T-helper 2 cell treated with Interferon-gamma antibody and Interleukin-4, amounts not matched to agents 5 μg/mL and 100 μg/mL, for 36 hours (primary cell): ENCODE data around the gene NTF4.
"Not testable (repeated sequence)": the region's sequence is repeated elsewhere in the genome, so short reads cannot be mapped to it uniquely, and the experiment has no call there.

Experiments
- DNase-seq: peaks from one replicate; pipeline ENCODE4 v3.0.0; 2021; ENCODE audit warnings: low spot score
- H3K27ac Mint-ChIP-seq: one replicate; pipeline ENCODE4 v1.8.0; 2021; ENCODE audit warnings: mild to moderate bottlenecking, mixed read lengths
- H3K27me3 Mint-ChIP-seq: one replicate; pipeline ENCODE4 v1.8.0; 2021; ENCODE audit warnings: low read depth, mixed read lengths
- H3K36me3 Mint-ChIP-seq: one replicate; pipeline ENCODE4 v1.8.0; 2021; ENCODE audit warnings: low read depth, mixed read lengths
- H3K4me1 Mint-ChIP-seq: one replicate; pipeline ENCODE4 v1.8.0; 2021; ENCODE audit warnings: low read depth, mixed read lengths
- H3K4me3 Mint-ChIP-seq: one replicate; pipeline ENCODE4 v1.8.0; 2022; ENCODE audit warnings: mild to moderate bottlenecking, moderate library complexity, mixed read lengths
- H3K9me3 Mint-ChIP-seq: one replicate; pipeline ENCODE4 v1.8.0; 2021; ENCODE audit warnings: mixed read lengths

NTF4 gene

DNA sequence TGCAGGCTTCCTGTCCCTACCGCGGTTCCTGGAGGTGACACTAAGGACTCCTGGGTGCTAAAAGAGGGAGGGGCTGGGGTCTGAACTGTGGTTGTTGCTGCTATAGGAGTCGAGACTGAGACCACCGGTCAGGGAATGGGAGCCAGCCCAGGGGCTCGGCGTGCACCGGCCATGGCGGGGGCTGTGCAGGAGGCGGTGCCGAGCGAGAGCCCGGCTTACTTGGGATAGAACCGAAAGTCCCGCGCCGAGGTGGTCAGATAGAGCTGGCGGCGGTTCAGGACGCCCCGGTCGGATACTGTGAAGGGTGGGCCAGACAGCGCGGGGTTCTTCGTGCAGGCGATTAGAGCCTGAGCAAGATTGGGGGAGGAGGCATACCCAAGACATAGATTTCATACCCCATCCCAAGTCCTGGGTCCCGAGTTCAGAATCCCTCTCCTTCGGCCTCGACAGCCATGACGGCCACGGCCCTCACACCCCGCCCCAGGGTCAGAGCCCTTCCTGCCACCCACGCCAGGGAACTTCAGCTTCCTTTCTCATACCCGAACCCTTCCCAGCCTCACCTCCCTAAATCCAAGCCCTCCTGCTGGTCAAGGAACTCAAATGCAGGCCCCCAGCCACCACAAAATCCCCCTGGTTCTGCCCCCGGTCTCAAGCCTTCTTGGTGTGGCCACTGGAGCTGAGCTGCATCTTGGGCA lies 7.6 kb downstream of the NTF4 start:
- H3K36me3 Mint-ChIP-seq, H3K27ac Mint-ChIP-seq, DNase-seq, H3K9me3 Mint-ChIP-seq: not testable (repeated sequence)
- H3K27me3 Mint-ChIP-seq: peaks cover 61% of the 10 kb centered on the region
- H3K4me1 Mint-ChIP-seq: peaks cover 16% of the 10 kb centered on the region
- peak overlapping the region; percentile 69 for H3K4me3 Mint-ChIP-seq

DNA sequence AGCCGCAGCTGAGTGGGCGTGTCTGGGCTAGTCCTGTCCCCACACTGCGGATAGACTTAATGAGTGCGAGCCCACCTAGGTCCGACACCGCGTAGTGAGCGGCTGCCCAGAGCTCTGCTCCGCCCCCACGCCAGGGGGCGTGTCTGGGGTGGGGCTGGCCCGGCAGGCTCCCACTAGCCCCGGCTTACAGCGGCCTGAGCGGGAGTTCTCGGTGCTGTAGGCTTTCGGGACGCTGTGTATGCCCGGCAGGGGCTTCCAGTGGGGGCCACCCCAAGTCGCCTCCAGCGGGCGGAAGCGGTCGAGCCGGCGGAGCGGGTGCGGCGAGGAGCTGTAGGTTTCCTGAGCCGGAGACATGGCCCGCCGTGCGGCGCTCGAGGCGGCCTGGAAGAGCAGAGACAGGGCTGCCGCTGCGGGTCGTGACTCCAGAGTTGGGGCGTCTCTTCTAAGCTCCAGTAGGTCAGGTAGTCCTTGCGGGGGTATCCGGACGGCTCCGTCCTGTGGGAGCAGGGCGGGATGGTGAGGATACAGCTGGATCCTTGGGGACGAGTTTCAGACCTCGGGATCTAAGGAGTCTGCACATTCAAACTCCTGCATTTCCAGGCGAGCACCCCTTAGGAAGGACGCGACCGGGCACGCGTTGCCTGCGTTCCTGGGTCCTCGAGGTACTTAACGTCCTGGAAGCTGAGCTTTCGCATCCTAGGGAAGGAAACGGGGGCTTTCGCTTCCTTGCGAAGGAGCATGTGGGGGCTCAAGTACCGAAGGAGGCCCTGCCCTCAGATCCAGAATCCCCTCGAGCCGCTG lies 8.3 kb downstream of the NTF4 start:
- no peaks in the 10 kb centered on the region for H3K9me3 Mint-ChIP-seq
- H3K27ac Mint-ChIP-seq: no peak overlapping the region
- DNase-seq: peak; percentile 56
- no peaks in the 10 kb centered on the region for H3K36me3 Mint-ChIP-seq
- peak overlapping the region; percentile 69 for H3K4me3 Mint-ChIP-seq
- peaks cover 58% of the 10 kb centered on the region for H3K27me3 Mint-ChIP-seq
- peaks cover 16% of the 10 kb centered on the region for H3K4me1 Mint-ChIP-seq

DNA sequence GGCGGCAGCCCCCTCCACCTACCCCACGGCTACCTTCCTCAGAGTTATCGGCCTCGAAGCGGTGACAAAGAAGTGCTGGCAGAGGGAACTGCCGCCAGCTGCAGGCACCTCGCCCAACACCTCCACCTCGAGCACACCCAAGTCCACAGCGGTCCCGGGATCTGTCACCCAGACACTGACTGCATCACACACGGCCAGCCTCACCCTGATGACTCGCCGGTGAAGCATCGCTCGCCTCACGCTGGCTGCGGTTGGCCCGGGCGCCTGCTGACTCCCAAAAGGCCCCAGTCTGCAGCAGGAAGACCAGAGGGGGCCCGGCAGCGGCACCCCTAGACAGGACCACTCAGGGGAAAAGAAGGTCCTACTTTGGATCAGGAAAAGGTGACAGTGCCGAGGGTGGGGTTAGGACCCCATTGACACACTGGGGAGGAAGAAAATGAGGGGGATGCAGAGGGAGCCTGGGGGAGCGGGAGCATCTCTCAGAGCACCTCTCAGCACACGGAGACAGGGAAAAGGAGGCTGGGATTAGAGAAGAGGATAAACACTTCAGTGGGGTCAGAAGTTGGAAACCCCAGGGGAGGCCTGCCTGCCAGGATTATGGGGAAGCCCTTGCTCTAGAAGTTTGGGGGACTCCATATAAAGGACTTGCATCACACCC lies 14.1 kb downstream of the NTF4 start:
- not testable (repeated sequence) for H3K4me3 Mint-ChIP-seq, H3K27me3 Mint-ChIP-seq, H3K36me3 Mint-ChIP-seq, H3K9me3 Mint-ChIP-seq, H3K27ac Mint-ChIP-seq, H3K4me1 Mint-ChIP-seq, DNase-seq

DNA sequence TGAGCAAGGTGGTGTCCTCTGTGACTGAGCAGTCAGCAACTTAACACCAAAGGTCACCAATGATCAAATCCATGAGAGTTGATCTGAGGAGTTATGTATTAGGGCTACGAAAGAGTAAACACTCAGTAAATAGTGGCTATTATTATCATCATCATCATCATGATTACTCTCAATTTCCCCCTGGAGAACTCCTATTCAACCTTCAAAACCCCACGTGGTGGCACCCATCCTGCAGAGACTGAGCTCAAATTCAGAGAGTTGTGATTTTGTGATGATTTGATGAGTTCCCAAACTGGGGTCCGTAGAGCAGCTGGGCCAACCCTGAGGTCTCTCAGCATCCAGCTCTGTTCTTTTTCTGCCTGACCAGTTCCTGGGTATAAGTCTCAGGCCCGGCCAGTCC lies 14.8 kb downstream of the NTF4 start:
- not testable (repeated sequence) for H3K4me3 Mint-ChIP-seq, H3K27me3 Mint-ChIP-seq, H3K36me3 Mint-ChIP-seq, DNase-seq, H3K9me3 Mint-ChIP-seq, H3K4me1 Mint-ChIP-seq, H3K27ac Mint-ChIP-seq

GRCh38 chr19:49049011-49049410 lies 15.6 kb downstream of the NTF4 start, which contains the start of gene CGB8:
Gene CGB8, minus strand, starts transcription at chr19:49049111. Its CDS starts 372 bp downstream, at chr19:49048739.
- H3K4me3 Mint-ChIP-seq, H3K27me3 Mint-ChIP-seq, H3K27ac Mint-ChIP-seq, DNase-seq, H3K36me3 Mint-ChIP-seq, H3K9me3 Mint-ChIP-seq, H3K4me1 Mint-ChIP-seq: not testable (repeated sequence)

GRCh38 chr19:49043548-49043947 lies 21.1 kb downstream of the NTF4 start, which contains the start of gene CGB5:
Gene CGB5, plus strand, starts transcription at chr19:49043848. Its CDS starts 362 bp downstream, at chr19:49044210.
- not testable (repeated sequence) for H3K4me1 Mint-ChIP-seq, H3K4me3 Mint-ChIP-seq, H3K9me3 Mint-ChIP-seq, H3K27me3 Mint-ChIP-seq, H3K36me3 Mint-ChIP-seq, DNase-seq, H3K27ac Mint-ChIP-seq

- not testable (repeated sequence) for H3K9me3 Mint-ChIP-seq, H3K27me3 Mint-ChIP-seq
Measured at GRCh38 chr19:49042666-49043065, 22.0 kb downstream of the NTF4 start.

DNA sequence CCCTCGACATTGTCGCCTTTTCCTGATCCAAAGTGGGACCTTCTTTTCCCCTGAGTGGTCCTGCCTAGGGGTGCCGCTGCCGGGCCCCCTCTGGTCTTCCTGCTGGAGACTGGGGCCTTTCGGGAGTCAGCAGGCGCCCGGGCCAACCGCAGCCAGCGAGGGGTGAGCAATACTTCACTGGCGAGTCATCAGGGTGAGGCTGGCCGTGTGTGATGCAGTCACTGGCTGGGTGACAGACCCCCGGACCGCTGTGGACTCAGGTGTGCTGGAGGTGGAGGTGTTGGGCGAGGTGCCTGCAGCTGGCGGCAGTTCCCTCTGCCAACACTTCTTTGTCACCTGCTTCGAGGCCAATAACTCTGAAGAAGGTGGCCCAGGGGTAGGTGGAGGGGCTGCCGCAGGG lies 22.4 kb downstream of the NTF4 start:
- Mint-ChIP-seq H3K4me3 (no peak overlapping the region), H3K27me3 (no peaks in the 10 kb centered on the region), H3K36me3 (no peaks in the 10 kb centered on the region), H3K27ac (no peak overlapping the region), H3K4me1 (no peaks in the 10 kb centered on the region), H3K9me3 (no peaks in the 10 kb centered on the region)
- no peak for DNase-seq

More at GRCh38 chr19:49042666-49043065, 22.0 kb downstream of the NTF4 start:
- H3K36me3 Mint-ChIP-seq, DNase-seq, H3K4me3 Mint-ChIP-seq, H3K27ac Mint-ChIP-seq, H3K4me1 Mint-ChIP-seq: not testable (repeated sequence)

DNA sequence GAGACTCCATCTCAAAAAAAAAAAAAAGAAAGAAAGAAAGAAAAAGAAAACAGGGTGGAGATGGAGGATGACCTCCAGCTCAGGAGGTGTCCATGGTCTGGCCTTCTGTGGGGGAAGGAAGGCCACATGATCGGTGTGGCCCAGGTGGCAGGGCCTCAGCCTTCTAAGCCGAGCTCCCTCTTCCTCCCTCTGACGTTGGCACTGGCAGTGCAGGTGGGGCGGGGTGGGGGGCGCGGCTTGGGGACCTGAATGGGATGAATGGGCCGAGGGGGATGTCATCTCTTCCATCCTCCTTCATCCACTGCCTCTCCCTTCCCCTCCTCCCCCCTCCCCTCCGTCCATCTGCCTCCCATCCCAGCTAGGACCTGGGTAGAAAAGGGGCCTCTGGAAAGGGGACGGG lies 24.9 kb downstream of the NTF4 start:
- H3K36me3 Mint-ChIP-seq, H3K4me3 Mint-ChIP-seq, H3K27ac Mint-ChIP-seq, H3K9me3 Mint-ChIP-seq, H3K27me3 Mint-ChIP-seq, DNase-seq, H3K4me1 Mint-ChIP-seq: not testable (repeated sequence)

DNA sequence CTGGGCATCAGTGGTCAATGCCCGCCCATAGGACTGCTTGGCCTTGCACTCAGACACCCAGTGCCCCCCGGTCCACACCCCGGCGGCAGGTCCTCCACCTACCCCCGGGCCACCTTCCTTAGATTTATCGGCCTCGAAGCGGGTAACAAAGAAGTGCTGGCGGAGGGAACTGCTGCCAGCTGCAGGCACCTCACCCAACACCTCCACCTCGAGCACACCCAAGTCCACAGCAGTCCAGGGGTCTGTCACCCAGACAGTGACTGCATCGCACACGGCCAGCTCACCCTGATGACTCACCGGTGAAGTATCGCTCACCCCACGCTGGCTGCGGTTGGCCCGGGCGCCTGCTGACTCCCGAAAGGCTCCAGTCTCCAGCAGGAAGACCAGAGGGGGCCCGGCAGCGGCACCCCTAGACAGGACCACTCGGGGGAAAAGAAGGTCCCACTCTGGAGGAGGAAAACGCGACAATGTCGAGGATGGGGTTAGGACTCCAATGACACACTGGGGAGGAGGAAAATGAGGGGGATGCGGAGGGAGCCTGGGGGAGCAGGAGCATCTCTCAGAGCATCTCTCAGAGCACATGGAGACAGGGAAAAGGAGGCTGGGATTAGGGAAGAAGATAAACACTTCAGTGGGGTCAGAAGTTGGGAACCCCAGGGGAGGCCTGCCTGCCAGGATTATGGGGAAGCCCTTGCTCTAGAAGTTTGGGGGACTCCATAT lies 25.9 kb downstream of the NTF4 start:
- not testable (repeated sequence) for H3K36me3 Mint-ChIP-seq, DNase-seq, H3K27me3 Mint-ChIP-seq, H3K27ac Mint-ChIP-seq, H3K9me3 Mint-ChIP-seq, H3K4me3 Mint-ChIP-seq, H3K4me1 Mint-ChIP-seq

- not testable (repeated sequence) for DNase-seq, H3K9me3 Mint-ChIP-seq, H3K36me3 Mint-ChIP-seq, H3K27ac Mint-ChIP-seq, H3K4me3 Mint-ChIP-seq, H3K4me1 Mint-ChIP-seq, H3K27me3 Mint-ChIP-seq
Measured at GRCh38 chr19:49038111-49038510, 26.5 kb downstream of the NTF4 start.

GRCh38 chr19:49036815-49037214 lies 27.8 kb downstream of the NTF4 start, which contains the start of gene CGB1:
Gene CGB1, minus strand, starts transcription at chr19:49036895. Its CDS starts 184 bp downstream, at chr19:49036711.
- H3K9me3 Mint-ChIP-seq, H3K27me3 Mint-ChIP-seq, H3K27ac Mint-ChIP-seq, H3K36me3 Mint-ChIP-seq, H3K4me3 Mint-ChIP-seq, H3K4me1 Mint-ChIP-seq: not testable (repeated sequence)
- DNase-seq: peak; percentile 47

DNA sequence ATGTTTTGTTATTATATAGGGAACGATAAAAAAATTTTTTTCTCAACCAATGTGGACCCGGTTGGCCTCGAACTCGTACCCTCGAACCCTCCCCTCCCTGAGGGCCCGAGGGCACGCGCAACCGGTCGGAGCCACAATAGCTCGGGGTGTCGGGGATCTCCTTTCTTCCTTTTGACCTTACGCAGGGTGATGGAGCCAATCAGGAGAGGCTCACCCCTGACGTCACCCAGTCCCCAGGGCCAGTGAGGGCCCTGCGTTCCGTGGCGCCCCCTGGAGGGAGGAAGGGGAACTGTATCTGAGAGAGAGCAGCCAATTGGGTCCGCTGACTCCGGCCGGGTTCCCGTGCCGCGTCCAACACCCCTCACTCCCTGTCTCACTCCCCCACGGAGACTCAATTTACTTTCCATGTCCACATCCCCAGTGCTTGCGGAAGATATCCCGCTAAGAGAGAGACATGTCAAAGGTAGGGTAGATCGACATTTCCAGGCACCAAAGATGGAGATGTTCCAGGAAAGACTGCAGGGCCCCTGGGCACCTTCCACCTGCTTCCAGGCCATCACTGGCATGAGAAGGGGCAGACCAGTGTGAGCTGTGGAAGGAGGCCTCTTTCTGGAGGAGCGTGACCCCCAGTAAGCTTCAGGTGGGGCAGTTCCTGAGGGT lies 32.8 kb downstream of the NTF4 start, which contains the start of gene CGB2:
Gene CGB2, plus strand, starts transcription at position 249 of the 660 bp plus-strand sequence. Its CDS starts 206 bp downstream, at position 455.
- H3K27me3 Mint-ChIP-seq, H3K27ac Mint-ChIP-seq, H3K36me3 Mint-ChIP-seq, H3K4me1 Mint-ChIP-seq, H3K9me3 Mint-ChIP-seq: not testable (repeated sequence)
- peak within 1 kb of the TSS; percentile 54 for H3K4me3 Mint-ChIP-seq
- DNase-seq: peak; percentile 73
